ENCODE measurements around the gene TNFRSF21. TPM values are rescaled to one million over a fixed set of nuclear protein-coding genes. Genes with fewer than 3 reads are reported as not detected.
"Not testable (repeated sequence)": the region's sequence is repeated elsewhere in the genome, so short reads cannot be mapped to it uniquely, and the experiment has no call there.

TNFRSF21 gene
- polyA plus RNA-seq, 1 donor from 2014 or later, result 13.0 TPM

- not testable (repeated sequence) for H3K4me2 ChIP-seq (ENCODE audit: low read length); H3K4me3 ChIP-seq (ENCODE audit: low read length); H4K20me1 ChIP-seq (ENCODE audit: insufficient read depth); H3K9me2 ChIP-seq (ENCODE audit: insufficient read depth, low read length); H3K27ac ChIP-seq (ENCODE audit: low read length); H3K79me2 ChIP-seq (replicated peaks; ENCODE audit: insufficient read depth, low read length); H3K9ac ChIP-seq (ENCODE audit: low read length); H3K9me3 ChIP-seq (ENCODE audit: low read length); H3K27me3 ChIP-seq (ENCODE audit: insufficient read depth, low read depth, low read length); H3K36me3 ChIP-seq (ENCODE audit: insufficient read depth, low read length); H2AFZ ChIP-seq (ENCODE audit: low read depth, low read length); H3F3A ChIP-seq (ENCODE audit: insufficient read depth, low read length, poor library complexity, severe bottlenecking)
Measured at GRCh38 chr6:47315181-47315580, 5.5 kb upstream of the TNFRSF21 start.

DNA sequence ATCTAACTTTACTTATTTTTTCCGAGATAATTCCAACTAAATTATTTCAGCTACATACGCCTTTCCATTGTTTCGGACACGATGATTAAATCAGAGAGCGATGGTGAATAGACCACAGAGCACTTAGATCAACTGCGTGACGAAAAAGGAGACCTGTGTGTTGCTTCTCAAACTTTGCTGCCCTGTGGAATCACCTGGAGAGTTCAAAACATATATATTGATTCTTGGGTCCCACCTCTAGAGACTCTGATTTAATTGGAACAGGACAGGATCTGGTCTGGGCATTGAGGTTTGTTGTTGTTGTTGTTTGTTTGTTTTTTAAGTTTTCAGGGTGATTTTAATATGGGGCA, 401 bp upstream of the TNFRSF21 start:
- Histone ChIP-seq H3K9me3 (ENCODE audit: low read length) (no peaks in the 10 kb centered on the region), H3K79me2 (replicated peaks; ENCODE audit: insufficient read depth, low read length) (peaks cover 37% of the 10 kb centered on the region), H2AFZ (ENCODE audit: low read depth, low read length) (no peak overlapping the region), H3K9ac (ENCODE audit: low read length) (no peak overlapping the region), H3K9me2 (ENCODE audit: insufficient read depth, low read length) (no peaks in the 10 kb centered on the region), H3K36me3 (ENCODE audit: insufficient read depth, low read length) (no peaks in the 10 kb centered on the region), H3K4me3 (ENCODE audit: low read length) (peak overlapping the region; percentile 97), H3K27ac (ENCODE audit: low read length) (no peak overlapping the region), H3F3A (ENCODE audit: insufficient read depth, low read length, poor library complexity, severe bottlenecking) (no peaks in the 10 kb centered on the region), H3K27me3 (ENCODE audit: insufficient read depth, low read depth, low read length) (no peaks in the 10 kb centered on the region), H4K20me1 (ENCODE audit: insufficient read depth) (no peaks in the 10 kb centered on the region), H3K4me2 (ENCODE audit: low read length) (no peak overlapping the region)
- no peak for TF ChIP-seq MXI1 (conservative IDR thresholded peaks at IDR 0.05; ENCODE audit: poor library complexity, severe bottlenecking)
- TF ChIP-seq TAF1 (IDR thresholded peaks at IDR 0.05; ENCODE audit: low read depth), result no peak
- no peak for TF ChIP-seq POLR2AphosphoS5 (IDR thresholded peaks at IDR 0.05)
- TF ChIP-seq EZH2 (IDR thresholded peaks at IDR 0.05; ENCODE audit: borderline replicate concordance, insufficient read depth, low read length, poor library complexity, severe bottlenecking), result no peak
- no peak for TF ChIP-seq RAD21 (conservative IDR thresholded peaks at IDR 0.05)
- no peak for TF ChIP-seq EP300 (conservative IDR thresholded peaks at IDR 0.05; ENCODE audit: poor library complexity, severe bottlenecking)
- TF ChIP-seq, protein P1, sequence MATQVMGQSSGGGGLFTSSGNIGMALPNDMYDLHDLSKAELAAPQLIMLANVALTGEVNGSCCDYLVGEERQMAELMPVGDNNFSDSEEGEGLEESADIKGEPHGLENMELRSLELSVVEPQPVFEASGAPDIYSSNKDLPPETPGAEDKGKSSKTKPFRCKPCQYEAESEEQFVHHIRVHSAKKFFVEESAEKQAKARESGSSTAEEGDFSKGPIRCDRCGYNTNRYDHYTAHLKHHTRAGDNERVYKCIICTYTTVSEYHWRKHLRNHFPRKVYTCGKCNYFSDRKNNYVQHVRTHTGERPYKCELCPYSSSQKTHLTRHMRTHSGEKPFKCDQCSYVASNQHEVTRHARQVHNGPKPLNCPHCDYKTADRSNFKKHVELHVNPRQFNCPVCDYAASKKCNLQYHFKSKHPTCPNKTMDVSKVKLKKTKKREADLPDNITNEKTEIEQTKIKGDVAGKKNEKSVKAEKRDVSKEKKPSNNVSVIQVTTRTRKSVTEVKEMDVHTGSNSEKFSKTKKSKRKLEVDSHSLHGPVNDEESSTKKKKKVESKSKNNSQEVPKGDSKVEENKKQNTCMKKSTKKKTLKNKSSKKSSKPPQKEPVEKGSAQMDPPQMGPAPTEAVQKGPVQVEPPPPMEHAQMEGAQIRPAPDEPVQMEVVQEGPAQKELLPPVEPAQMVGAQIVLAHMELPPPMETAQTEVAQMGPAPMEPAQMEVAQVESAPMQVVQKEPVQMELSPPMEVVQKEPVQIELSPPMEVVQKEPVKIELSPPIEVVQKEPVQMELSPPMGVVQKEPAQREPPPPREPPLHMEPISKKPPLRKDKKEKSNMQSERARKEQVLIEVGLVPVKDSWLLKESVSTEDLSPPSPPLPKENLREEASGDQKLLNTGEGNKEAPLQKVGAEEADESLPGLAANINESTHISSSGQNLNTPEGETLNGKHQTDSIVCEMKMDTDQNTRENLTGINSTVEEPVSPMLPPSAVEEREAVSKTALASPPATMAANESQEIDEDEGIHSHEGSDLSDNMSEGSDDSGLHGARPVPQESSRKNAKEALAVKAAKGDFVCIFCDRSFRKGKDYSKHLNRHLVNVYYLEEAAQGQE (IDR thresholded peaks at IDR 0.05; ENCODE audit: borderline replicate concordance), result no peak
- TF ChIP-seq, protein P2, sequence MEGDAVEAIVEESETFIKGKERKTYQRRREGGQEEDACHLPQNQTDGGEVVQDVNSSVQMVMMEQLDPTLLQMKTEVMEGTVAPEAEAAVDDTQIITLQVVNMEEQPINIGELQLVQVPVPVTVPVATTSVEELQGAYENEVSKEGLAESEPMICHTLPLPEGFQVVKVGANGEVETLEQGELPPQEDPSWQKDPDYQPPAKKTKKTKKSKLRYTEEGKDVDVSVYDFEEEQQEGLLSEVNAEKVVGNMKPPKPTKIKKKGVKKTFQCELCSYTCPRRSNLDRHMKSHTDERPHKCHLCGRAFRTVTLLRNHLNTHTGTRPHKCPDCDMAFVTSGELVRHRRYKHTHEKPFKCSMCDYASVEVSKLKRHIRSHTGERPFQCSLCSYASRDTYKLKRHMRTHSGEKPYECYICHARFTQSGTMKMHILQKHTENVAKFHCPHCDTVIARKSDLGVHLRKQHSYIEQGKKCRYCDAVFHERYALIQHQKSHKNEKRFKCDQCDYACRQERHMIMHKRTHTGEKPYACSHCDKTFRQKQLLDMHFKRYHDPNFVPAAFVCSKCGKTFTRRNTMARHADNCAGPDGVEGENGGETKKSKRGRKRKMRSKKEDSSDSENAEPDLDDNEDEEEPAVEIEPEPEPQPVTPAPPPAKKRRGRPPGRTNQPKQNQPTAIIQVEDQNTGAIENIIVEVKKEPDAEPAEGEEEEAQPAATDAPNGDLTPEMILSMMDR (IDR thresholded peaks at IDR 0.05; ENCODE audit: poor library complexity, severe bottlenecking), result no peak
- no peak for TF ChIP-seq SMC3 (conservative IDR thresholded peaks at IDR 0.05; ENCODE audit: poor library complexity)

All from neural cell (in vitro differentiated cells).